C1 segment of cervical spinal cord (tissue), 14 donors: ENCODE results near the gene SORCS2.

Experiments
- DNase-seq, 14 donors: peaks; one replicate each; lab custom pipeline; 2025; lab: John Stamatoyannopoulos, UW

SORCS2 gene

GRCh38 chr4:7770224-7771050, 578.1 kb downstream of the SORCS2 start:
- no peak for DNase-seq

- no peak for DNase-seq
Observed at GRCh38 chr4:7771056-7771455, 578.7 kb downstream of the SORCS2 start.

- DNase-seq, result no peak
Observed at GRCh38 chr4:7771541-7772507, 579.5 kb downstream of the SORCS2 start.

GRCh38 chr4:7772711-7773385, 580.5 kb downstream of the SORCS2 start:
- no peak for DNase-seq

- DNase-seq, result no peak
Observed at GRCh38 chr4:7773401-7774180, 581.3 kb downstream of the SORCS2 start.

- no peak for DNase-seq
Observed at GRCh38 chr4:7774301-7775294, 582.3 kb downstream of the SORCS2 start.

GRCh38 chr4:7775396-7775795, 583.1 kb downstream of the SORCS2 start:
- DNase-seq, result no peak

GRCh38 chr4:7777017-7777710, 584.8 kb downstream of the SORCS2 start:
- peak in 1 of 14 donors; percentile 16 for DNase-seq

GRCh38 chr4:7777871-7778509, 585.7 kb downstream of the SORCS2 start:
- DNase-seq, result no peak

- no peak for DNase-seq
Observed at GRCh38 chr4:7778510-7779431, 586.4 kb downstream of the SORCS2 start.

- DNase-seq, result no peak
Observed at GRCh38 chr4:7779432-7779768, 587.1 kb downstream of the SORCS2 start.

GRCh38 chr4:7780751-7781348, 588.5 kb downstream of the SORCS2 start:
- DNase-seq, result no peak

GRCh38 chr4:7781366-7781765, 589.0 kb downstream of the SORCS2 start:
- no peak for DNase-seq

- no peak for DNase-seq
Observed at GRCh38 chr4:7781993-7782392, 589.7 kb downstream of the SORCS2 start.

GRCh38 chr4:7782783-7783182, 590.4 kb downstream of the SORCS2 start:
- no peak for DNase-seq

- no peak for DNase-seq
Observed at GRCh38 chr4:7783541-7783940, 591.2 kb downstream of the SORCS2 start.

- no peak for DNase-seq
Observed at GRCh38 chr4:7784131-7784870, 592.0 kb downstream of the SORCS2 start.
